HFF-Myc (cell line): ENCODE data around the gene IL6.
A peak's percentile ranks its signal among the peaks of the same experiment; 100 is the strongest.
"Not testable (repeated sequence)": the region's sequence is repeated elsewhere in the genome, so short reads cannot be mapped to it uniquely, and the experiment has no call there.

Experiments used
- DNase-seq: peaks from one replicate; pipeline ENCODE4 v3.0.0-alpha.2; 2011; ENCODE audit warnings: low read depth; ENCODE audit errors: extremely low read depth
- H3K4me3 ChIP-seq: replicated peaks from 2 replicates; pipeline ENCODE4 v1.5.1; 2011; ENCODE audit warnings: low read depth, mild to moderate bottlenecking, control low read depth, low read length
- TF ChIP-seq, protein P1 (sequence below): IDR thresholded peaks from 2 replicates; pipeline ENCODE4 v1.5.1; 2012; ENCODE audit warnings: mild to moderate bottlenecking, low read depth, low read length, control low read depth; ENCODE audit errors: missing control alignments

IL6 gene

GRCh38 chr7:22726907-22727713, at the start of gene IL6:
Gene IL6, plus strand, starts transcription at chr7:22727200. Its CDS starts 63 bp downstream, at chr7:22727263.
- H3K4me3 ChIP-seq: peak within 1 kb of the TSS; percentile 44
- TF ChIP-seq, protein P1, sequence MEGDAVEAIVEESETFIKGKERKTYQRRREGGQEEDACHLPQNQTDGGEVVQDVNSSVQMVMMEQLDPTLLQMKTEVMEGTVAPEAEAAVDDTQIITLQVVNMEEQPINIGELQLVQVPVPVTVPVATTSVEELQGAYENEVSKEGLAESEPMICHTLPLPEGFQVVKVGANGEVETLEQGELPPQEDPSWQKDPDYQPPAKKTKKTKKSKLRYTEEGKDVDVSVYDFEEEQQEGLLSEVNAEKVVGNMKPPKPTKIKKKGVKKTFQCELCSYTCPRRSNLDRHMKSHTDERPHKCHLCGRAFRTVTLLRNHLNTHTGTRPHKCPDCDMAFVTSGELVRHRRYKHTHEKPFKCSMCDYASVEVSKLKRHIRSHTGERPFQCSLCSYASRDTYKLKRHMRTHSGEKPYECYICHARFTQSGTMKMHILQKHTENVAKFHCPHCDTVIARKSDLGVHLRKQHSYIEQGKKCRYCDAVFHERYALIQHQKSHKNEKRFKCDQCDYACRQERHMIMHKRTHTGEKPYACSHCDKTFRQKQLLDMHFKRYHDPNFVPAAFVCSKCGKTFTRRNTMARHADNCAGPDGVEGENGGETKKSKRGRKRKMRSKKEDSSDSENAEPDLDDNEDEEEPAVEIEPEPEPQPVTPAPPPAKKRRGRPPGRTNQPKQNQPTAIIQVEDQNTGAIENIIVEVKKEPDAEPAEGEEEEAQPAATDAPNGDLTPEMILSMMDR: no peak
- DNase-seq: peak; percentile 72

GRCh38 chr7:22677263-22677662, 49.7 kb upstream of the IL6 start:
- H3K4me3 ChIP-seq: not testable (repeated sequence)

GRCh38 chr7:22677680-22678079, 49.3 kb upstream of the IL6 start:
- no peak for DNase-seq
- no peak overlapping the region for H3K4me3 ChIP-seq
- TF ChIP-seq, protein P1: no peak

More at GRCh38 chr7:22677263-22677662, 49.7 kb upstream of the IL6 start:
- not testable (repeated sequence) for DNase-seq

DNA sequence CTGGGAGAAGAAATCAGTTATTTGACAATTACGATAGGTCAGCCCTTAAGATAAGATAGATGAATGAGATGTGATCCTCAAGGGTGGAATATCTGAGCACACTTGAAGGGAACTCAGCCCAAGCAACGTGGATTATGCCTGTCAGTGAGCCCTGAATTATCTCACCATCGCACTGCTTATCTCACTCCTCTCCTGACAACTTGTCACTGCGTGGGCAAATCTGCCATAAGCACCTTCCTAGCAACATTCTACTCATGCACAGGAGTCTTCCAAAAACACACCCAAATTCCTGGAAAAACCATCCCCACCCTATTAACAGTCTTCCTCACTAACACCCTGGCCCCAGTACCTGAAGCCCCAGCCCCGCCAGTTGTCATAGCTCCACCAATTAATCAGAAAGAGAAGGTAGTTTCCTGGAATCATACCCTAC, 46.5 kb upstream of the IL6 start:
- DNase-seq: no peak
- H3K4me3 ChIP-seq: no peak overlapping the region
- TF ChIP-seq, protein P1: no peak

- DNase-seq: no peak
- TF ChIP-seq, protein P1: no peak
Measured at GRCh38 chr7:22681312-22681711, 45.7 kb upstream of the IL6 start.

GRCh38 chr7:22681852-22682657, 44.9 kb upstream of the IL6 start:
- TF ChIP-seq, protein P1: no peak
- no peak for DNase-seq
- H3K4me3 ChIP-seq: no peak overlapping the region

More at GRCh38 chr7:22681312-22681711, 45.7 kb upstream of the IL6 start:
- no peak overlapping the region for H3K4me3 ChIP-seq

DNA sequence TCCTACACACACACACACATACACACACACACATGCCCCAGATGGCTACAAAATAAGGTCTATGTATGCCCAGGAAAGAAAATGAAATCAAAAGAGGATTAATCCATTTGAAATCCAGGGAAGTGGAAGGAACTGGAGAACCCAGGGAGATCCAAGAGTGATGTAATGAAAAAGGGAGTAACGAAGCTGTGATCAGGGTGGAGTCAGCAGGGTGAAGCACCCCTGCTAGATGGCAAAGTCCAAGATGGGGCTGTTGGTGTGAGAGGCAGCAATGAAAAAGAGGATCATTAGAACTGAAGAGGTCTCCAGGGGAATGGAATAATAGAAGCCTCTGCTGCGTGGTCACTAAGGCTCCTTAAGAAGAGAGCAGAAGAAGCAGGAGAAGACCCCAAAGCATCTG, 43.6 kb upstream of the IL6 start:
- TF ChIP-seq, protein P1: no peak
- H3K4me3 ChIP-seq: no peak overlapping the region
- DNase-seq: no peak
